K562 (cell line): ENCODE results near the gene PRPSAP1. TPM values are rescaled to one million over a fixed set of nuclear protein-coding genes. Genes with fewer than 3 reads are reported as not detected.

Source experiments
- GABPA ChIP-seq: fragments of 200-800 bp; sonication (Bioruptor generic); conservative IDR thresholded peaks from 2 replicates; pipeline ENCODE4 v1.6.1; 2016; ENCODE audit warnings: low read depth, missing genetic modification characterization, missing compliant biosample characterization
- HLTF ChIP-seq: fragments of 450-650 bp; IDR thresholded peaks from 2 replicates; pipeline ENCODE4 v1.6.1; 2016
- HMGN3 ChIP-seq: IDR thresholded peaks from 2 replicates; pipeline ENCODE4 v1.6.1; 2011; ENCODE audit warnings: borderline replicate concordance, low read depth, mild to moderate bottlenecking, mixed read lengths, low read length; ENCODE audit not compliant: insufficient read length; ENCODE audit errors: extremely low read depth
- ILF3 ChIP-seq: fragments of 450-650 bp; IDR thresholded peaks from 2 replicates; pipeline ENCODE4 v1.6.1; 2018; ENCODE audit warnings: antibody characterized with exemption, mild to moderate bottlenecking, moderate library complexity, borderline replicate concordance
- POLR2H ChIP-seq: IDR thresholded peaks from 2 replicates; pipeline ENCODE4 v1.6.1; 2016; ENCODE audit warnings: missing genetic modification characterization, low read depth, mild to moderate bottlenecking, control low read depth, missing compliant biosample characterization, moderate library complexity
- RBM22 ChIP-seq: fragments of 200-400 bp; formaldehyde crosslinking; IDR thresholded peaks from 2 replicates; pipeline ENCODE4 v1.6.1; 2018; ENCODE audit warnings: low read length, low read depth; ENCODE audit not compliant: poor library complexity, severe bottlenecking
- RHOXF2B ChIP-seq: fragments of 250-450 bp; sonication (Bioruptor Pico); conservative IDR thresholded peaks from 2 replicates; pipeline ENCODE4 v1.5.1; 2021
- SP1 ChIP-seq: sonication (generic); formaldehyde crosslinking; IDR thresholded peaks from 2 replicates; pipeline ENCODE4 v1.8.1; 2022; ENCODE audit warnings: mild to moderate bottlenecking, missing genetic modification reagents
- TEAD4 ChIP-seq, 2 experiments: sonication (generic) in 1 of 2; formaldehyde crosslinking in 1 of 2; IDR thresholded peaks; 2 replicates each; pipeline versions ENCODE4 v1.6.1 to v1.8.0; 2012 to 2022; ENCODE audit warnings: borderline replicate concordance in 1 of 2, inconsistent platforms in 1 of 2, low read length in 1 of 2, mild to moderate bottlenecking in 1 of 2, missing genetic modification reagents in 1 of 2
- ZBTB1 ChIP-seq: sonication (generic); formaldehyde crosslinking; IDR thresholded peaks from 2 replicates; pipeline ENCODE4 v1.8.1; 2023; ENCODE audit warnings: missing genetic modification reagents, low read depth, mild to moderate bottlenecking, borderline replicate concordance
- ZNF280A ChIP-seq: fragments of 450-650 bp; IDR thresholded peaks from 2 replicates; pipeline ENCODE4 v1.6.1; 2018; ENCODE audit warnings: mild to moderate bottlenecking, low read depth; ENCODE audit not compliant: partially characterized antibody
- ZNF584 ChIP-seq: fragments of 200-800 bp; sonication (Bioruptor generic); IDR thresholded peaks from 2 replicates; pipeline ENCODE4 v1.6.1; 2016; ENCODE audit warnings: low read depth, mild to moderate bottlenecking, missing genetic modification characterization, missing compliant biosample characterization
- polyA plus RNA-seq, 8 experiments: library from polyadenylated mRNA; depleted of rRNA in 4 of 8; stranded (reverse) in 5 of 8; unstranded in 3 of 8; fragments of >200 nt; fragmentation: Nextera tagmentation in 2 of 8; fragmentation: Illumina TruSeq in 1 of 8; extraction: Ambion mirVana in 2 of 8; extraction: Trizol in 1 of 8; gene quantifications; 2 replicates each; pipeline versions ENCODE4 v1.2.1 to v1.2.3, GENCODE V29; 2011 to 2014; ENCODE audit warnings: inconsistent platforms in 1 of 8, missing spikeins in 1 of 8
- total RNA-seq, 7 experiments: library from RNA; depleted of rRNA in 6 of 7; stranded (reverse); fragments of >200 nt in 6 of 7; fragmentation: Illumina TruSeq in 2 of 7; extraction: Trizol in 2 of 7; gene quantifications; 2 replicates each; pipeline versions ENCODE4 v1.2.1 to v1.2.3, GENCODE V29; 2011 to 2021; ENCODE audit warnings: low replicate concordance in 1 of 7
- TF ChIP-seq, protein P1 (sequence below): fragments of 450-650 bp; IDR thresholded peaks from 2 replicates; pipeline ENCODE4 v1.6.1; 2016; ENCODE audit warnings: mild to moderate bottlenecking
- TF ChIP-seq, protein P2 (sequence below): fragments of 250-450 bp; sonication (Bioruptor Pico); IDR thresholded peaks from 2 replicates; pipeline ENCODE4 v1.4.0; 2020
- TF ChIP-seq, protein P3 (sequence below): fragments of 250-450 bp; sonication (Bioruptor Pico); IDR thresholded peaks from 2 replicates; pipeline ENCODE4 v1.5.0; 2020; ENCODE audit warnings: mild to moderate bottlenecking
- TF ChIP-seq, protein P4 (sequence below): fragments of 250-450 bp; sonication (Bioruptor Pico); IDR thresholded peaks from 2 replicates; pipeline ENCODE4 v1.4.0; 2020; ENCODE audit warnings: mild to moderate bottlenecking, moderate library complexity, borderline replicate concordance

The PRPSAP1 gene
- total and polyA plus RNA-seq, 9 of the 15 experiments (the other 6 are each of a cell fraction or from before 2014, with no cell fraction given), result 21.9 to 77.1 (median 40.8) TPM

- TF ChIP-seq RBM22, result no peak
- TF ChIP-seq, protein P1, sequence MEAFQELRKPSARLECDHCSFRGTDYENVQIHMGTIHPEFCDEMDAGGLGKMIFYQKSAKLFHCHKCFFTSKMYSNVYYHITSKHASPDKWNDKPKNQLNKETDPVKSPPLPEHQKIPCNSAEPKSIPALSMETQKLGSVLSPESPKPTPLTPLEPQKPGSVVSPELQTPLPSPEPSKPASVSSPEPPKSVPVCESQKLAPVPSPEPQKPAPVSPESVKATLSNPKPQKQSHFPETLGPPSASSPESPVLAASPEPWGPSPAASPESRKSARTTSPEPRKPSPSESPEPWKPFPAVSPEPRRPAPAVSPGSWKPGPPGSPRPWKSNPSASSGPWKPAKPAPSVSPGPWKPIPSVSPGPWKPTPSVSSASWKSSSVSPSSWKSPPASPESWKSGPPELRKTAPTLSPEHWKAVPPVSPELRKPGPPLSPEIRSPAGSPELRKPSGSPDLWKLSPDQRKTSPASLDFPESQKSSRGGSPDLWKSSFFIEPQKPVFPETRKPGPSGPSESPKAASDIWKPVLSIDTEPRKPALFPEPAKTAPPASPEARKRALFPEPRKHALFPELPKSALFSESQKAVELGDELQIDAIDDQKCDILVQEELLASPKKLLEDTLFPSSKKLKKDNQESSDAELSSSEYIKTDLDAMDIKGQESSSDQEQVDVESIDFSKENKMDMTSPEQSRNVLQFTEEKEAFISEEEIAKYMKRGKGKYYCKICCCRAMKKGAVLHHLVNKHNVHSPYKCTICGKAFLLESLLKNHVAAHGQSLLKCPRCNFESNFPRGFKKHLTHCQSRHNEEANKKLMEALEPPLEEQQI, result no peak
- no peak for TF ChIP-seq HMGN3
- no peak; the same call in 1 of the 2 replicates for TF ChIP-seq TEAD4 (IDR thresholded peaks at IDR 0.05; ENCODE audit: low read length)
- no peak for TF ChIP-seq TEAD4 (CRISPR knock-in tag; IDR thresholded peaks at IDR 0.05; ENCODE audit: borderline replicate concordance)
- TF ChIP-seq ZNF584 (CRISPR knock-in tag), result no peak
- TF ChIP-seq ZNF280A, result no peak
- TF ChIP-seq, protein P2, sequence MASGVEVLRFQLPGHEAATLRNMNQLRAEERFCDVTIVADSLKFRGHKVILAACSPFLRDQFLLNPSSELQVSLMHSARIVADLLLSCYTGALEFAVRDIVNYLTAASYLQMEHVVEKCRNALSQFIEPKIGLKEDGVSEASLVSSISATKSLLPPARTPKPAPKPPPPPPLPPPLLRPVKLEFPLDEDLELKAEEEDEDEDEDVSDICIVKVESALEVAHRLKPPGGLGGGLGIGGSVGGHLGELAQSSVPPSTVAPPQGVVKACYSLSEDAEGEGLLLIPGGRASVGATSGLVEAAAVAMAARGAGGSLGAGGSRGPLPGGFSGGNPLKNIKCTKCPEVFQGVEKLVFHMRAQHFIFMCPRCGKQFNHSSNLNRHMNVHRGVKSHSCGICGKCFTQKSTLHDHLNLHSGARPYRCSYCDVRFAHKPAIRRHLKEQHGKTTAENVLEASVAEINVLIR (CRISPR knock-in tag), result no peak
- no peak; the same call in 1 of the 2 replicates for TF ChIP-seq ZBTB1 (CRISPR knock-in tag)
- no peak for TF ChIP-seq RHOXF2B (CRISPR knock-in tag)
- TF ChIP-seq HLTF, result no peak
- no peak for TF ChIP-seq POLR2H (tag)
- TF ChIP-seq SP1 (CRISPR knock-in tag), result peak; percentile 63; the same call in 1 of the 2 replicates
- TF ChIP-seq, protein P3, sequence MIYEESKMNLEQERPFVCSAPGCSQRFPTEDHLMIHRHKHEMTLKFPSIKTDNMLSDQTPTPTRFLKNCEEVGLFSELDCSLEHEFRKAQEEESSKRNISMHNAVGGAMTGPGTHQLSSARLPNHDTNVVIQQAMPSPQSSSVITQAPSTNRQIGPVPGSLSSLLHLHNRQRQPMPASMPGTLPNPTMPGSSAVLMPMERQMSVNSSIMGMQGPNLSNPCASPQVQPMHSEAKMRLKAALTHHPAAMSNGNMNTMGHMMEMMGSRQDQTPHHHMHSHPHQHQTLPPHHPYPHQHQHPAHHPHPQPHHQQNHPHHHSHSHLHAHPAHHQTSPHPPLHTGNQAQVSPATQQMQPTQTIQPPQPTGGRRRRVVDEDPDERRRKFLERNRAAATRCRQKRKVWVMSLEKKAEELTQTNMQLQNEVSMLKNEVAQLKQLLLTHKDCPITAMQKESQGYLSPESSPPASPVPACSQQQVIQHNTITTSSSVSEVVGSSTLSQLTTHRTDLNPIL (CRISPR knock-in tag), result no peak
- TF ChIP-seq GABPA (tag), result no peak
- TF ChIP-seq, protein P4, sequence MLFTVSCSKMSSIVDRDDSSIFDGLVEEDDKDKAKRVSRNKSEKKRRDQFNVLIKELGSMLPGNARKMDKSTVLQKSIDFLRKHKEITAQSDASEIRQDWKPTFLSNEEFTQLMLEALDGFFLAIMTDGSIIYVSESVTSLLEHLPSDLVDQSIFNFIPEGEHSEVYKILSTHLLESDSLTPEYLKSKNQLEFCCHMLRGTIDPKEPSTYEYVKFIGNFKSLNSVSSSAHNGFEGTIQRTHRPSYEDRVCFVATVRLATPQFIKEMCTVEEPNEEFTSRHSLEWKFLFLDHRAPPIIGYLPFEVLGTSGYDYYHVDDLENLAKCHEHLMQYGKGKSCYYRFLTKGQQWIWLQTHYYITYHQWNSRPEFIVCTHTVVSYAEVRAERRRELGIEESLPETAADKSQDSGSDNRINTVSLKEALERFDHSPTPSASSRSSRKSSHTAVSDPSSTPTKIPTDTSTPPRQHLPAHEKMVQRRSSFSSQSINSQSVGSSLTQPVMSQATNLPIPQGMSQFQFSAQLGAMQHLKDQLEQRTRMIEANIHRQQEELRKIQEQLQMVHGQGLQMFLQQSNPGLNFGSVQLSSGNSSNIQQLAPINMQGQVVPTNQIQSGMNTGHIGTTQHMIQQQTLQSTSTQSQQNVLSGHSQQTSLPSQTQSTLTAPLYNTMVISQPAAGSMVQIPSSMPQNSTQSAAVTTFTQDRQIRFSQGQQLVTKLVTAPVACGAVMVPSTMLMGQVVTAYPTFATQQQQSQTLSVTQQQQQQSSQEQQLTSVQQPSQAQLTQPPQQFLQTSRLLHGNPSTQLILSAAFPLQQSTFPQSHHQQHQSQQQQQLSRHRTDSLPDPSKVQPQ (CRISPR knock-in tag), result no peak
- no peak for TF ChIP-seq ILF3
Measured at GRCh38 chr17:76384987-76385891, 31.5 kb upstream of the PRPSAP1 start (continued).
